DOHH2 (cell line): ENCODE results near the gene EDAR.

Experiments used
- CTCF ChIP-seq: fragments of 200-600 bp; sonication (generic); IDR thresholded peaks from one replicate; pipeline ENCODE4 v1.5.1; 2014; ENCODE audit warnings: antibody characterized with exemption, mild to moderate bottlenecking, low read depth, low read length; ENCODE audit not compliant: poor library complexity, severe bottlenecking
- EZH2phosphoT487 ChIP-seq: fragments of 200-600 bp; sonication (generic); IDR thresholded peaks from 2 replicates; pipeline ENCODE4 v1.6.1; 2017; ENCODE audit warnings: borderline replicate concordance, mild to moderate bottlenecking, antibody characterized with exemption, low read length, moderate library complexity, mixed read lengths

DNA sequence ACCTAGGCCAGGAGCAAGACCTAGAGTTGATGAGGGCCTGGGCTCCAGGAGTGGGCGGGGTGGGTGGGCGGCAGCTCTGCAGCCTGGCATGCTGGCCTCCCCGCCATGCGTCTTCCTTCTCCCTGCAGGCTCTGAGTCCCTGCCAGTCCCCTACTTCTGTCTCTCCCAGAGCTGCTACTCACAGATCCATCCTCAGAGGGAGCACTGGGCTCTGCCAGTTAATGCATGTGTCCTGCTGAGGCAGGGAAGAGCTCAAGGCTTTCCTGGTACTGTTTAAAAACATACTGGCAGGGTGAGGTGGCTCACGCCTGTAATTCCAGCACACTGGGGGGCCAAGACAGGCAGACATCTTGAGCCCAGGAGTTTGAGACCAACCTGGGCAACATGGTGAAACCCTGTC lies 38.7 kb upstream of the EDAR start:
- TF ChIP-seq CTCF (no peak), EZH2phosphoT487 (no peak)
